Spleen (tissue), 13 donors: ENCODE measurements around the gene PIGU. TPM values are rescaled to one million over a fixed set of nuclear protein-coding genes. Genes with fewer than 3 reads are reported as not detected.
"Not testable (repeated sequence)": the region's sequence is repeated elsewhere in the genome, so short reads cannot be mapped to it uniquely, and the experiment has no call there.

Experiments used
- DNase-seq: peaks from one replicate; pipeline ENCODE4 v3.0.0-alpha.2; 2020
- H3K27ac ChIP-seq, 8 donors: fragments of 200-600 bp; sonication (generic) in 7 of 8; 1 replicate in 4 of 8; 2 replicates in 4 of 8; pipeline versions ENCODE4 v1.5.0 to v1.8.0; 2016 to 2021; ENCODE audit warnings: inconsistent platforms in 4 of 8, mild to moderate bottlenecking in 4 of 8, moderate library complexity in 1 of 8
- H3K27me3 ChIP-seq, 7 donors: fragments of 200-600 bp; sonication (generic) in 6 of 7; replicated peaks in 1 of 7; 1 replicate in 4 of 7; 2 replicates in 3 of 7; pipeline versions ENCODE4 v1.5.0 to v1.8.0; 2016 to 2021; ENCODE audit warnings: inconsistent platforms in 3 of 7, mild to moderate bottlenecking in 1 of 7
- H3K36me3 ChIP-seq, 6 donors: fragments of 200-600 bp; sonication (generic) in 5 of 6; 1 replicate in 4 of 6; 2 replicates in 2 of 6; pipeline versions ENCODE4 v1.5.0 to v1.8.0; 2016 to 2021; ENCODE audit warnings: inconsistent platforms in 2 of 6
- H3K4me1 ChIP-seq, 6 donors: fragments of 200-600 bp; sonication (generic) in 5 of 6; 1 replicate in 3 of 6; 2 replicates in 3 of 6; pipeline versions ENCODE4 v1.5.0 to v1.8.0; 2016 to 2021; ENCODE audit warnings: inconsistent platforms in 3 of 6
- H3K4me3 ChIP-seq, 8 donors: fragments of 200-600 bp; sonication (generic) in 7 of 8; 1 replicate in 4 of 8; 2 replicates in 4 of 8; pipeline versions ENCODE4 v1.5.0 to v1.8.0; 2016 to 2021; ENCODE audit warnings: inconsistent platforms in 4 of 8, mild to moderate bottlenecking in 4 of 8, moderate library complexity in 2 of 8
- H3K9me3 ChIP-seq, 8 donors: fragments of 200-600 bp; sonication (generic) in 7 of 8; 1 replicate in 4 of 8; 2 replicates in 4 of 8; pipeline versions ENCODE4 v1.5.0 to v1.8.0; 2016 to 2021; ENCODE audit warnings: inconsistent platforms in 4 of 8
- POLR2A ChIP-seq, 3 donors: fragments of 450-650 bp; IDR thresholded peaks; one replicate each; pipeline ENCODE4 v1.5.1; 2017; ENCODE audit warnings: antibody characterized with exemption in 3 of 3, mild to moderate bottlenecking in 1 of 3
- POLR2AphosphoS5 ChIP-seq, 3 donors: sonication (generic); formaldehyde crosslinking; IDR thresholded peaks; one replicate each; pipeline ENCODE4 v1.5.1; 2017; ENCODE audit warnings: antibody characterized with exemption in 3 of 3
- WGBS, 5 donors: extraction: QIAGEN DNeasy Blood & Tissue Kit in 3 of 5; methylation state at CpG; one replicate each; pipeline versions ENCODE4 v1.1.5 to v1.1.7; 2013 to 2018; 5-methylcytosine and 5-hydroxymethylcytosine counted together
- intact Hi-C: fragments of 100-400 bp; cut with DNase I; formaldehyde crosslinking; loops from one replicate; pipeline ENCODE4 v1.15.0; 2023; ENCODE audit warnings: low total_unique reads
- long read RNA-seq, 2 donors: transcript quantifications; one replicate each; lab custom pipeline, GENCODE V29; 2026
- polyA plus RNA-seq, 3 donors: library from polyadenylated mRNA; stranded (reverse); fragments of 200-250 nt; gene quantifications; one replicate each; pipeline ENCODE4 v1.2.1, GENCODE V29; 2013
- total RNA-seq, 7 donors: library from RNA; depleted of rRNA in 3 of 7; stranded (reverse); fragments of >200 nt in 3 of 7; fragmentation: NEBNext Ultra II Directional in 4 of 7; extraction: Animal tissue kit (Norgen Biotek cat#: 25700) in 4 of 7; gene quantifications; one replicate each; pipeline versions ENCODE4 v1.1.0 to v1.2.1, GENCODE V29; 2016 to 2021
- TF ChIP-seq, protein P1 (sequence below), 11 experiments: fragments of 200-600 bp in 7 of 11; fragments of 450-650 bp in 4 of 11; sonication (generic) in 4 of 11; IDR thresholded peaks in 8 of 11; conservative IDR thresholded peaks in 3 of 11; 1 replicate in 7 of 11; 2 replicates in 4 of 11; pipeline versions ENCODE4 v1.4.0 to v1.8.0; 2016 to 2021; ENCODE audit warnings: antibody characterized with exemption in 11 of 11, inconsistent platforms in 4 of 11, mild to moderate bottlenecking in 1 of 11
- donor health status: healthy with polysubstance abuse.
- donor health status: DM: no; HTN: no; CAD: no; lungs with moderate emphysema.
- donor health status: DM: no; HTN: no; CAD: no.
- donor health status: Bipolar disorder and iron deficiency.
- donor health status: healthy.
- donor health status: DM: no; HTN: no; CAD: no.
- donor health status: DM: yes; HTN: yes; CAD: no.

The PIGU gene, protein sequence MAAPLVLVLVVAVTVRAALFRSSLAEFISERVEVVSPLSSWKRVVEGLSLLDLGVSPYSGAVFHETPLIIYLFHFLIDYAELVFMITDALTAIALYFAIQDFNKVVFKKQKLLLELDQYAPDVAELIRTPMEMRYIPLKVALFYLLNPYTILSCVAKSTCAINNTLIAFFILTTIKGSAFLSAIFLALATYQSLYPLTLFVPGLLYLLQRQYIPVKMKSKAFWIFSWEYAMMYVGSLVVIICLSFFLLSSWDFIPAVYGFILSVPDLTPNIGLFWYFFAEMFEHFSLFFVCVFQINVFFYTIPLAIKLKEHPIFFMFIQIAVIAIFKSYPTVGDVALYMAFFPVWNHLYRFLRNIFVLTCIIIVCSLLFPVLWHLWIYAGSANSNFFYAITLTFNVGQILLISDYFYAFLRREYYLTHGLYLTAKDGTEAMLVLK
- total RNA-seq, result 10 to 100 TPM; 10.0 to 20.4 (median 14.2) TPM
- 10 to 100 TPM; 13.3 to 15.2 (median 15.0) TPM for polyA plus RNA-seq
- long read RNA-seq, donor 1, transcript PIGU-201 (12 exons, 1,632 nt), result major isoform, 8 of 8 reads
- long read RNA-seq, donor 1, partial matches to known transcripts, result 0 of 8 reads
- long read RNA-seq, donor 1, other reads (novel, unspliced or antisense), result 0 of 8 reads
- long read RNA-seq, donor 2, partial matches to known transcripts, result 0 of 2 reads
- long read RNA-seq, donor 2, other reads (novel, unspliced or antisense), result 0 of 2 reads

DNA sequence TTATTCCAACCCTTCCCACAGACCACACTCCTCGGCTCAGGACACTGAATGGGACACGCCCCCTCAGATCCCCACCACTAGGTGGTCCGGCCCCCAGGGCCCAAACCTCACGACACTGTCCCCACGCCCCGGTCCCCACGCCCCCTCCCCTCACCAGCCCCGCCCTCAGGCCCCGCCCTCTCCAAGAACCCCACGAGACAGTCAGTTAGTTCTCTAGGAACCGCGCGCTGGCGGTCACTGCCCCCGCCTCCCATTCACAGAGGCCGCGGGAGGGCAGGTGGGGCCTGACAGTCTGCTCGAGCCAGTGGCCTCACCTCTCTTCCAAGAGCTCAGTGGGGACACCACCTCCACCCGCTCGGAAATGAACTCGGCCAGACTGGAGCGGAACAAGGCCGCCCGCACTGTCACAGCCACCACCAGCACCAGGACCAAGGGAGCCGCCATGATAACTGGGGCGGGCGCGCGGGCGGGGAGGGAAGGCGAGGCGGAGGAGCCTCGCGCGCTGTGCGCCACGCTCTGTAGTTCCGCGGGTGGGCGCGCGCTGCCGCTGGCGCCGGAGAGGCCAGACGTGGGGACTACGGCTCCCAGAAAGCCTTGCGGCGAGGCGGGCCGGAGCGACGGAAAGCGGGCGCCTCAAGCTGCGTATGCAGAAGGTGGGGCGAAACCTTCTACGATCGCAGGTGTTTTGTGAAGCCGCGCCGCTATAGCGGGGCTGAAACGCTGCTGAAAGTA is at the start of gene PIGU:
Gene PIGU (minus strand): TSS at position 451 of the 732 bp plus-strand sequence. CDS start 7 bp downstream, at position 444.
- H3K4me1 ChIP-seq, result peaks cover 4 to 28% (median 20%) of the 10 kb centered on the region in 6 donors
- intact Hi-C loops, result no loop called here
- peak within 1 kb of the TSS; percentile 80 to 92 (median 86) for H3K4me3 ChIP-seq
- H3K9me3 ChIP-seq, result no peaks in the 10 kb centered on the region
- DNase-seq, result peak; percentile 100
- H3K36me3 ChIP-seq, result no peaks in the 10 kb centered on the region
- TF ChIP-seq, protein P1, sequence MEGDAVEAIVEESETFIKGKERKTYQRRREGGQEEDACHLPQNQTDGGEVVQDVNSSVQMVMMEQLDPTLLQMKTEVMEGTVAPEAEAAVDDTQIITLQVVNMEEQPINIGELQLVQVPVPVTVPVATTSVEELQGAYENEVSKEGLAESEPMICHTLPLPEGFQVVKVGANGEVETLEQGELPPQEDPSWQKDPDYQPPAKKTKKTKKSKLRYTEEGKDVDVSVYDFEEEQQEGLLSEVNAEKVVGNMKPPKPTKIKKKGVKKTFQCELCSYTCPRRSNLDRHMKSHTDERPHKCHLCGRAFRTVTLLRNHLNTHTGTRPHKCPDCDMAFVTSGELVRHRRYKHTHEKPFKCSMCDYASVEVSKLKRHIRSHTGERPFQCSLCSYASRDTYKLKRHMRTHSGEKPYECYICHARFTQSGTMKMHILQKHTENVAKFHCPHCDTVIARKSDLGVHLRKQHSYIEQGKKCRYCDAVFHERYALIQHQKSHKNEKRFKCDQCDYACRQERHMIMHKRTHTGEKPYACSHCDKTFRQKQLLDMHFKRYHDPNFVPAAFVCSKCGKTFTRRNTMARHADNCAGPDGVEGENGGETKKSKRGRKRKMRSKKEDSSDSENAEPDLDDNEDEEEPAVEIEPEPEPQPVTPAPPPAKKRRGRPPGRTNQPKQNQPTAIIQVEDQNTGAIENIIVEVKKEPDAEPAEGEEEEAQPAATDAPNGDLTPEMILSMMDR (IDR thresholded peaks at IDR 0.05 in 8 of 11, conservative IDR thresholded peaks at IDR 0.05 in 3 of 11), result peak in 9 of 11 experiments; percentile 23 to 65 (median 53)
- TF ChIP-seq POLR2A (IDR thresholded peaks at IDR 0.05) (peak in 1 of 3 donors; percentile 43), POLR2AphosphoS5 (IDR thresholded peaks at IDR 0.05) (peak; percentile 92 to 95 (median 95))
- H3K27ac ChIP-seq, result peak within 1 kb of the TSS; percentile 68 to 95 (median 86)
- WGBS, 5 donors, result 0 to 1% (median 0%) methylated on average over 42 to 64 of the region's 64 CpGs
- H3K27me3 ChIP-seq, result no peaks in the 10 kb centered on the region

DNA sequence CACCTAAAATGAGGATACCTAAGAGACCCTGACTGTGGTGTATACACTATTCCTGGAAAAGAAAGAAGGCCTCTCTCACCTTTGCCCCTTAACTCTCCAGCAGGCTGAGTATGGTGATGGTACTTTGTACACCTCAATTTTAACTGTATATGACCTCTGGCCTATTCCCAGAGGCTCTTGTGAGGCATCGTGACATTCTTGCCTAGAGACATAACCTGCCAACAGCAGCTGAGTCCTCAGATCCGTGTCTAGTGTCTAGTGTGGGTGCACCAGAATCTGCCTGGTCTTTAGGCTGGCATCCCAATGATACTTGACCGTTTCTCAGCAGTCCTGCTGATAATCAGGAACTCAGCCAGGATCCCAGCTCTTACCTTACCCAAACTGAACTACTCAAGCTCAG is 47.3 kb upstream of the PIGU start:
- 83 to 96% (median 93%) methylated on average over 3 of the region's 3 CpGs for WGBS, 5 donors
- no peak for DNase-seq
- TF ChIP-seq, protein P1 (IDR thresholded peaks at IDR 0.05 in 8 of 11, conservative IDR thresholded peaks at IDR 0.05 in 3 of 11), result no peak
- no peak for TF ChIP-seq POLR2A (IDR thresholded peaks at IDR 0.05)
- no peak for TF ChIP-seq POLR2AphosphoS5 (IDR thresholded peaks at IDR 0.05)
- Histone ChIP-seq H3K27ac (no peak overlapping the region), H3K27me3 (no peaks in the 10 kb centered on the region), H3K36me3 (peaks cover 0 to 97% (median 48%) of the 10 kb centered on the region in 6 donors), H3K4me3 (no peak overlapping the region), H3K9me3 (no peaks in the 10 kb centered on the region), H3K4me1 (peaks cover 0 to 7% (median 0%) of the 10 kb centered on the region in 6 donors)
- intact Hi-C loops, result no loop called here

DNA sequence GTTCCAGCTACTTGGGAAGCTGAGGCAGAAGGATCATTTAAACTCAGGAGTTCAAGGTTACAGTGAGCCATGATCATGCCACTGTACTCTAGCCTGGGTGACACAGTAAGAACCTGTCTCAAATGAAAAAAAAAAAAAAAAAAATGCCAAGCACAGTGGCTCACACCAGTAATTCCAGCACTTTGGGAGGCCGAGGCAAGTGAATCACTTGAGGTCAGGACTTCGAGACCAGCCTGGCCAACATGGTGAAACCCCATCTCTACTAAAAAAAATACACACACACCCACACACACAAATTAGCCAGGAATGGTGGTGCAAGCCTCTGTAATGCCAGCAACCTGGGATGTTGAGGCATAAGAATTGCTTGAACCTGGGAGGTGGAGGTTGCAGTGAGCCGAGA is 45.7 kb upstream of the PIGU start:
- H3K4me3 ChIP-seq, intact Hi-C loops, H3K27ac ChIP-seq, DNase-seq, H3K27me3 ChIP-seq, H3K9me3 ChIP-seq, H3K4me1 ChIP-seq: not testable (repeated sequence)
- WGBS, 5 donors, result 75 to 95% (median 93%) methylated on average over 3 of the region's 3 CpGs
- H3K36me3 ChIP-seq, result peaks cover 0 to 95% (median 46%) of the 10 kb centered on the region in 6 donors

DNA sequence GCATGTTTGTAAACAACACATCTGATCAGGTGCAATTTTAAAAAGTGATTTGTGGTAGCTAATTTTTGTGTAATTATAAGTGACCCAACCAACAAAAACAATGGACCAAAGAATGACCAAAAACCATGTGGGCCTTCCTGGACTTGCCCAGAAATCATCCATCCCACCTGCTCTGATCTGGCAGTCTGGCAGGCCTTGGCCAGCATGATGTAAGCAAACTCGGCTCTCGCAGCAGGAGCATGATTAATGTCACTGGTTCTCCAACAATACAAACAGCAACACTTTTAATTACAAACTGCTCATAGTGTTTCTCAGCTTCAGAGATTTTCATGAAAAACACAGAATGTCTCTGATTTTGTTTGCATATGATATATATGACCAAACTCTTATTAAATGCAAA is 43.4 kb upstream of the PIGU start:
- TF ChIP-seq POLR2A (IDR thresholded peaks at IDR 0.05), result no peak
- TF ChIP-seq POLR2AphosphoS5 (IDR thresholded peaks at IDR 0.05), result no peak
- TF ChIP-seq, protein P1 (IDR thresholded peaks at IDR 0.05 in 8 of 11, conservative IDR thresholded peaks at IDR 0.05 in 3 of 11), result no peak
- Histone ChIP-seq H3K36me3 (peaks cover 0 to 95% (median 34%) of the 10 kb centered on the region in 6 donors), H3K4me3 (no peak overlapping the region), H3K9me3 (no peaks in the 10 kb centered on the region), H3K27ac (no peak overlapping the region), H3K27me3 (no peaks in the 10 kb centered on the region), H3K4me1 (peaks cover 0 to 7% (median 0%) of the 10 kb centered on the region in 6 donors)
- 77 to 88% (median 83%) methylated on average over 2 of the region's 2 CpGs for whole genome bisulfite sequencing, 5 donors
- intact Hi-C loops, result no loop called here
- DNase-seq, result no peak

DNA sequence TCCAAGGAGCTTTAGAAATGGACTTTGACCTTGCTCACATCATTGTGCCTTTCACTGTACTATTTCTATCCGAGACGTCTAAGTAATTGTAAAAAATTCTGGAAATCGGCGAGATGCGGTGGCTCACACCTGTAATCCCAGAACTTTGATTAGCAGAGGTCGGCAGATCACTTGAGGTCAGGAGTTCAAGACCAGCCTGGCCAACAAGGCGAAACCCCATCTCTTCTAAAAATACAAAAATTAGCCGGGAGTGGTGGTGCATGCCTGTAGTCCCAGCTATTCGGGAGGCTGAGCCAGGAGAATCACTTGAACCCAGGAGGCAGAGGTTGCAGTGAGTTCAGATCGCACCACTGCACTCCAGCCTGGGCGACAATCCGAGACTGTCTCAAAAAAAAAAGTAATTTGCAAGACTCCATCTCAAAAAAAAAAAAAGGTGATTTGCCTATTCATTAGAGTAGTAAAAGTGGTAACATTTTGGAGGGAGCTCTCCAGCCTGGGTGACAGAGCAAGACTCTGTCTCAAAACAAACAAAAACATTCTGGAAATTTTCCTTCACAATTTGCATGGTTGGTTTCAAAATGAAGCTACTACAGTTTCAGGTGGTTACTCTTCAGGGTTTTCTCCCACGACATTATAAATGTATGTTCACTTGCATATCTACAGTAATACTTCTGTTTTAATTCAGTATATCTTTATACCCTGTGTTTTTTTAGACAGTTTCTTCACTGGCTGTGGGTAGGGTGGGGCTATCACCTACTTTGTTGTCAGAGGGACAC is 42.5 kb upstream of the PIGU start:
- DNase-seq, H3K27ac ChIP-seq, H3K4me1 ChIP-seq, H3K9me3 ChIP-seq, H3K27me3 ChIP-seq, intact Hi-C loops, H3K4me3 ChIP-seq: not testable (repeated sequence)
- H3K36me3 ChIP-seq, result peaks cover 0 to 95% (median 31%) of the 10 kb centered on the region in 6 donors
- WGBS, 5 donors, result 77 to 89% (median 84%) methylated on average over 13 of the region's 13 CpGs
